Measurements from ENCODE around the gene UBR7.
"Not testable (repeated sequence)": the region's sequence is repeated elsewhere in the genome, so short reads cannot be mapped to it uniquely, and the experiment has no call there.

- TF ChIP-seq EZH2 (IDR thresholded peaks at IDR 0.05; ENCODE audit: borderline replicate concordance, low read depth, low read length, severe bottlenecking); CTCF (IDR thresholded peaks at IDR 0.05; ENCODE audit: borderline replicate concordance, extremely low read depth, low read length, poor library complexity, severe bottlenecking): not testable (repeated sequence)
These were observed 47.3 kb upstream of the UBR7 start for GRCh38 chr14:93159625-93160352.

Data from DND-41 (cell line).